GM21528 (cell line): Measurements from ENCODE around the gene LYRM7.
A peak's percentile ranks its signal among the peaks of the same experiment; 100 is the strongest.
"Not testable (repeated sequence)": the region's sequence is repeated elsewhere in the genome, so short reads cannot be mapped to it uniquely, and the experiment has no call there.

Source experiments
- ATAC-seq: cut with Tn5 transposase; IDR thresholded peaks from one replicate; pipeline ENCODE4 v1.9.1; 2021; ENCODE audit warnings: mild to moderate bottlenecking, moderate library complexity; ENCODE audit not compliant: unreplicated experiment, low FRiP score

Gene LYRM7

GRCh38 chr5:131171276-131171810 lies 599 bp downstream of the LYRM7 start:
- peak; percentile 10 for ATAC-seq

- no peak for ATAC-seq
Measured at GRCh38 chr5:131180407-131180806, 9.7 kb downstream of the LYRM7 start.

GRCh38 chr5:131182839-131183238 lies 12.1 kb downstream of the LYRM7 start:
- no peak for ATAC-seq

GRCh38 chr5:131185523-131186104 lies 14.9 kb downstream of the LYRM7 start:
- ATAC-seq, result no peak

GRCh38 chr5:131186561-131187256 lies 16.0 kb downstream of the LYRM7 start:
- ATAC-seq, result no peak

- no peak for ATAC-seq
Measured at GRCh38 chr5:131193106-131193505, 22.4 kb downstream of the LYRM7 start.

- ATAC-seq, result not testable (repeated sequence)
Measured at GRCh38 chr5:131193897-131194296, 23.2 kb downstream of the LYRM7 start.

- no peak for ATAC-seq
Measured at GRCh38 chr5:131194725-131195124, 24.0 kb downstream of the LYRM7 start.

GRCh38 chr5:131195696-131196095 lies 25.0 kb downstream of the LYRM7 start:
- no peak for ATAC-seq

GRCh38 chr5:131196331-131196730 lies 25.6 kb downstream of the LYRM7 start:
- ATAC-seq, result no peak

GRCh38 chr5:131198625-131199024 lies 27.9 kb downstream of the LYRM7 start:
- ATAC-seq, result no peak

- no peak for ATAC-seq
Measured at GRCh38 chr5:131200560-131200959, 29.8 kb downstream of the LYRM7 start.

GRCh38 chr5:131204964-131205363 lies 34.2 kb downstream of the LYRM7 start:
- no peak for ATAC-seq

GRCh38 chr5:131206061-131206460 lies 35.3 kb downstream of the LYRM7 start:
- ATAC-seq, result no peak

GRCh38 chr5:131206772-131207171 lies 36.0 kb downstream of the LYRM7 start:
- ATAC-seq, result no peak

GRCh38 chr5:131209175-131209505 lies 38.4 kb downstream of the LYRM7 start:
- no peak for ATAC-seq

GRCh38 chr5:131209506-131210150 lies 38.9 kb downstream of the LYRM7 start:
- ATAC-seq, result peak; percentile 92

GRCh38 chr5:131210151-131210510 lies 39.4 kb downstream of the LYRM7 start:
- peak; percentile 2 for ATAC-seq

- no peak for ATAC-seq
Measured at GRCh38 chr5:131211669-131212068, 40.9 kb downstream of the LYRM7 start.

- no peak for ATAC-seq
Measured at GRCh38 chr5:131212471-131213021, 41.8 kb downstream of the LYRM7 start.

- no peak for ATAC-seq
Measured at GRCh38 chr5:131214609-131215227, 44.0 kb downstream of the LYRM7 start.
